ENCODE data around the gene UNK. TPM values are rescaled to one million over a fixed set of nuclear protein-coding genes. Genes with fewer than 3 reads are reported as not detected.

Gene UNK
- total and polyA plus RNA-seq, 2 of the 13 experiments (the other 11 are each of a cell fraction or from before 2014, with no cell fraction given), result 31.6 to 33.0 TPM

- 0 out of 2 replicates have a peak, but pooled peaks have one; percentile 53 for TF ChIP-seq ZBTB14 (CRISPR knock-in tag; IDR thresholded peaks at IDR 0.05)
- TF ChIP-seq ZNF260 (CRISPR knock-in tag; IDR thresholded peaks at IDR 0.05; ENCODE audit: borderline replicate concordance, low read depth), result no peak; the same call in 1 of the 2 replicates
- TF ChIP-seq BCLAF1 (IDR thresholded peaks at IDR 0.05), result no peak
- TF ChIP-seq ZNF577 (CRISPR knock-in tag; IDR thresholded peaks at IDR 0.05; ENCODE audit: borderline replicate concordance, low read depth), result no peak
- TF ChIP-seq EHMT2 (IDR thresholded peaks at IDR 0.05; ENCODE audit: borderline replicate concordance, low read depth, low read length), result no peak
- peak; percentile 97 for TF ChIP-seq CREB1 (IDR thresholded peaks at IDR 0.05)
- TF ChIP-seq CREB1 (CRISPR knock-in tag; IDR thresholded peaks at IDR 0.05), result peak; percentile 98
- no peak for TF ChIP-seq NBN (conservative IDR thresholded peaks at IDR 0.05)
- TF ChIP-seq GABPB1 (CRISPR knock-in tag; IDR thresholded peaks at IDR 0.05), result peak; percentile 84
- TF ChIP-seq REL (CRISPR knock-in tag; conservative IDR thresholded peaks at IDR 0.05), result peak; percentile 90
- peak; percentile 97 for TF ChIP-seq SRY (CRISPR knock-in tag; IDR thresholded peaks at IDR 0.05)
- peak; percentile 93 for TF ChIP-seq CREBL2 (CRISPR knock-in tag; IDR thresholded peaks at IDR 0.05; ENCODE audit: borderline replicate concordance)
- peak; percentile 92 for TF ChIP-seq ZBTB38 (CRISPR knock-in tag; IDR thresholded peaks at IDR 0.05)
- TF ChIP-seq YY1 (IDR thresholded peaks at IDR 0.05; ENCODE audit: insufficient read depth, insufficient replicate concordance, low read depth, low read length), result peak; percentile 80
- no peak for TF ChIP-seq TEF (CRISPR knock-in tag; IDR thresholded peaks at IDR 0.05)
- TF ChIP-seq ZNF180 (CRISPR knock-in tag; IDR thresholded peaks at IDR 0.05; ENCODE audit: borderline replicate concordance, low read depth), result no peak; the same call in 1 of the 2 replicates
- TF ChIP-seq CERS6 (CRISPR knock-in tag; IDR thresholded peaks at IDR 0.05), result 0 out of 2 replicates have a peak, but pooled peaks have one; percentile 68
- TF ChIP-seq SIN3B (IDR thresholded peaks at IDR 0.05; ENCODE audit: low read length), result peak; percentile 65; the same call in 1 of the 2 replicates
- TF ChIP-seq SIX1 (CRISPR knock-in tag; IDR thresholded peaks at IDR 0.05; ENCODE audit: borderline replicate concordance), result no peak; the same call in 1 of the 2 replicates
- peak; percentile 57; the same call in 1 of the 2 replicates for TF ChIP-seq ZNF264 (CRISPR knock-in tag; IDR thresholded peaks at IDR 0.05)
- peak; percentile 49; the same call in 1 of the 2 replicates for TF ChIP-seq AKAP8 (CRISPR knock-in tag; IDR thresholded peaks at IDR 0.05)
- peak; percentile 97 for TF ChIP-seq ARNT2 (CRISPR knock-in tag; IDR thresholded peaks at IDR 0.05; ENCODE audit: low read depth)
- peak; percentile 80; the same call in 1 of the 2 replicates for TF ChIP-seq RFXANK (CRISPR knock-in tag; IDR thresholded peaks at IDR 0.05)
- TF ChIP-seq FOXO1 (CRISPR knock-in tag; IDR thresholded peaks at IDR 0.05), result peak; percentile 73
- 0 out of 2 replicates have a peak, but pooled peaks have one; percentile 9 for TF ChIP-seq KAT2B (IDR thresholded peaks at IDR 0.05; ENCODE audit: borderline replicate concordance, low read depth, low read length)
Measured at GRCh38 chr17:75779250-75779986, 5.2 kb upstream of the UNK start (continued).

Data from HepG2 (cell line).